ENCODE results near the gene DUT.

DNA sequence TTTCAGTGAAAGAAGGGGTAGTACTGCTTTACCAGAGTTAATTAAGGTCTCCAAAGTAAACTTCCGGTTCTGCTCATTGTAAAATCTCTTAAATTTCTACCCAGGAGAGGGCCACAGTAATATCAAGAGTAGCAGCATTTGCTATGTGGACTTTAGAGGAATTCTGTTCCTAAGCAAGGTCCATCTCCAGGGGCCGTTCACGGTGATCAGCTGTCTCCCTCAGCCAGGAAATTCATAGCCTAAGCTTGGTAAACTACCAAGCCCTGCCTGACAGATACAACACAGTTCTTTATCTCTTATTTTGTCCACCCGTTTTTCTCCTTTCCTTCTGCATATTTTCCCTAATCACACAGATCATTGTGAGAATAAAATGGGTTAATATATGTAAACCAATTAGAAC, 2.3 kb downstream of the DUT start:
- TF ChIP-seq, protein P1, sequence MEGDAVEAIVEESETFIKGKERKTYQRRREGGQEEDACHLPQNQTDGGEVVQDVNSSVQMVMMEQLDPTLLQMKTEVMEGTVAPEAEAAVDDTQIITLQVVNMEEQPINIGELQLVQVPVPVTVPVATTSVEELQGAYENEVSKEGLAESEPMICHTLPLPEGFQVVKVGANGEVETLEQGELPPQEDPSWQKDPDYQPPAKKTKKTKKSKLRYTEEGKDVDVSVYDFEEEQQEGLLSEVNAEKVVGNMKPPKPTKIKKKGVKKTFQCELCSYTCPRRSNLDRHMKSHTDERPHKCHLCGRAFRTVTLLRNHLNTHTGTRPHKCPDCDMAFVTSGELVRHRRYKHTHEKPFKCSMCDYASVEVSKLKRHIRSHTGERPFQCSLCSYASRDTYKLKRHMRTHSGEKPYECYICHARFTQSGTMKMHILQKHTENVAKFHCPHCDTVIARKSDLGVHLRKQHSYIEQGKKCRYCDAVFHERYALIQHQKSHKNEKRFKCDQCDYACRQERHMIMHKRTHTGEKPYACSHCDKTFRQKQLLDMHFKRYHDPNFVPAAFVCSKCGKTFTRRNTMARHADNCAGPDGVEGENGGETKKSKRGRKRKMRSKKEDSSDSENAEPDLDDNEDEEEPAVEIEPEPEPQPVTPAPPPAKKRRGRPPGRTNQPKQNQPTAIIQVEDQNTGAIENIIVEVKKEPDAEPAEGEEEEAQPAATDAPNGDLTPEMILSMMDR (conservative IDR thresholded peaks at IDR 0.05) = no peak
- no peak for TF ChIP-seq EZH2 (IDR thresholded peaks at IDR 0.05; ENCODE audit: low read depth)
